Endodermal cell (in vitro differentiated cells): ENCODE results near the gene SATB1. TPM values are rescaled to one million over a fixed set of nuclear protein-coding genes. Genes with fewer than 3 reads are reported as not detected.
A peak's percentile ranks its signal among the peaks of the same experiment; 100 is the strongest.

Source experiments
- DNase-seq: peaks from one replicate; pipeline ENCODE4 v3.0.0-alpha.2; 2017
- H3K27ac ChIP-seq: 2 replicates; pipeline ENCODE4 v1.5.1; 2013; ENCODE audit warnings: mild to moderate bottlenecking, low read depth, low read length, moderate library complexity
- H3K27me3 ChIP-seq: 2 replicates; pipeline ENCODE4 v1.6.1; 2013; ENCODE audit warnings: mild to moderate bottlenecking, low read length, moderate library complexity; ENCODE audit not compliant: insufficient read depth, control insufficient read depth, poor library complexity, severe bottlenecking
- H3K36me3 ChIP-seq: 2 replicates; pipeline ENCODE4 v1.7.0; 2013; ENCODE audit warnings: mild to moderate bottlenecking, low read length, moderate library complexity; ENCODE audit not compliant: control insufficient read depth, insufficient read depth
- H3K4me1 ChIP-seq: one replicate; pipeline ENCODE4 v1.7.0; 2013; ENCODE audit warnings: low read length; ENCODE audit not compliant: control insufficient read depth, insufficient read depth
- H3K4me3 ChIP-seq: 2 replicates; pipeline ENCODE4 v1.5.1; 2013; ENCODE audit warnings: mild to moderate bottlenecking, low read length, moderate library complexity
- H3K9ac ChIP-seq: 2 replicates; pipeline ENCODE4 v1.6.1; 2013; ENCODE audit warnings: mild to moderate bottlenecking, low read length, moderate library complexity; ENCODE audit not compliant: poor library complexity, severe bottlenecking; ENCODE audit errors: extremely low read depth
- H3K9me3 ChIP-seq: 2 replicates; pipeline ENCODE4 v1.6.1; 2013; ENCODE audit warnings: mild to moderate bottlenecking, low read length, moderate library complexity; ENCODE audit not compliant: control insufficient read depth
- H3K27ac Mint-ChIP-seq: 2 replicates; pipeline ENCODE4 v1.8.0; 2020; ENCODE audit warnings: mixed read lengths
- H3K27me3 Mint-ChIP-seq: 2 replicates; pipeline ENCODE4 v1.8.0; 2021; ENCODE audit warnings: mild to moderate bottlenecking, mixed read lengths; ENCODE audit not compliant: insufficient read depth
- H3K36me3 Mint-ChIP-seq: 2 replicates; pipeline ENCODE4 v1.8.0; 2020; ENCODE audit warnings: low read depth, mixed read lengths
- H3K4me1 Mint-ChIP-seq: 2 replicates; pipeline ENCODE4 v1.8.0; 2020; ENCODE audit warnings: mixed read lengths
- H3K4me3 Mint-ChIP-seq: 2 replicates; pipeline ENCODE4 v1.8.0; 2020; ENCODE audit warnings: mild to moderate bottlenecking, moderate library complexity, mixed read lengths
- H3K9me3 Mint-ChIP-seq: 2 replicates; pipeline ENCODE4 v1.8.0; 2020; ENCODE audit warnings: mild to moderate bottlenecking, mixed read lengths
- WGBS, 2 experiments: methylation state at CpG; one replicate each; pipeline versions ENCODE4 v1.1.5 to v1.1.7; 2013; ENCODE audit warnings: missing lambda C conversion rate in 2 of 2, mixed read lengths in 1 of 2; ENCODE audit not compliant: insufficient coverage in 1 of 2, insufficient read length in 1 of 2; 5-methylcytosine and 5-hydroxymethylcytosine counted together
- total RNA-seq, 2 donors: library from RNA; stranded (reverse); fragmentation: NEBNext Ultra II Directional in 1 of 2; extraction: Animal tissue kit (Norgen Biotek cat#: 25700) in 1 of 2; gene quantifications; 2 replicates in 1 of 2; 3 replicates in 1 of 2; pipeline ENCODE4 v1.2.1, GENCODE V29; 2021
- TF ChIP-seq, protein P1 (sequence below): fragments of 200-600 bp; sonication (generic); conservative IDR thresholded peaks from 2 replicates; pipeline ENCODE4 v1.5.0; 2021; ENCODE audit warnings: antibody characterized with exemption, mild to moderate bottlenecking

Gene SATB1
- total RNA-seq, 2 donors from 2014 or later = 31.5 to 38.6 TPM

DNA sequence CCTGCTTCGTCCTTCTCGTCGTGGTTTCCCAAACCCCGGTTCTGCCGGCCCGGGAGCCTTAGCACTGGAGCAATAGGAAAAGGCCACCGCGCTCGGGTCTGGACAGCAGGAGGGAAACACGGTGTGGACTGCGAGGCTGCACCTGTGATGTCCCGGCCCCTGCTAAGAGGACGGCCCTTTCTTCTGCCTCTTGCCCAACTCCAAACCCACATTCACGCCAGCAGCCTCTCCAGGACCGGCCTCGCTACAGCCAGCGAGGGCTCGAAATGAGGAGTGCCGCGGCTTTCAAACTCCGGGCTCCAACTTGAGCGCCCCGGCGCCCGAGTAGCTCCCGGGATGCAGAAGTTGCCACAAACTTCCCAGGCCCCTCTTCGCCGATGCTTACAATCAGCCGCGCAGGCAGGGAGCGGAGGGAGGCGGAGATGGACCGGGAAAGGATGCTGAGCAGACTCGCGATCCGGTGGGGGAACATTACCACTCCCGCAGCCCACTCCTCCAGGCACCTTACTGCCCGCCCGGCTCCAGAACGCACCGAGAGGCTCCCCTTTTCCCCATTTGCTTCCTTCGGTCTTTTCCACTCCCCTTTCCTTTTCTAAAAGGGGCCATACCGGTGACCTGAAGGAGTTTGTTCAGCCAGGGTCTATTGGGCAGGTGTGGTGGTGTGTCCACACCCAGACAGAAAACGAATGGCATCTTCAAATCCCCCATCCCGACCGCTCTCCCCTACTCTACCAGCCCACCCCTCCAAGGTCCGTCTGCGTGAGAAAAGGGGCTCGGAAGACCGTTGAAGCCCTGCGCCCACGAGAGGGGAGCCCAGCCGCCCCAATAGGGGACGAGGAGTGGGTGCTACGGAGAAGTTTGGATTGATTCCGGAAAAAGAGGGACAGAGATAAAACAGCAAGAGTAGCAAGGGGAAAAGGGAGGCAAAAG lies 18.8 kb upstream of the SATB1 start:
- peaks cover 8% of the 10 kb centered on the region for H3K9me3 Mint-ChIP-seq
- peaks cover 55% of the 10 kb centered on the region for H3K27me3 ChIP-seq
- H3K27me3 Mint-ChIP-seq = peaks cover 70% of the 10 kb centered on the region
- no peak overlapping the region for H3K27ac Mint-ChIP-seq
- H3K4me1 Mint-ChIP-seq = peaks cover 18% of the 10 kb centered on the region
- peak overlapping the region; percentile 13 for H3K9ac ChIP-seq
- H3K4me3 Mint-ChIP-seq = peak overlapping the region; percentile 71
- peak; percentile 85 for DNase-seq
- H3K4me1 ChIP-seq = no peaks in the 10 kb centered on the region
- 2 to 6% methylated on average over 16 to 56 of the region's 56 CpGs for WGBS, 2 experiments
- peaks cover 10% of the 10 kb centered on the region for H3K9me3 ChIP-seq
- no peak overlapping the region for H3K27ac ChIP-seq
- peak overlapping the region; percentile 84 for H3K4me3 ChIP-seq
- TF ChIP-seq, protein P1, sequence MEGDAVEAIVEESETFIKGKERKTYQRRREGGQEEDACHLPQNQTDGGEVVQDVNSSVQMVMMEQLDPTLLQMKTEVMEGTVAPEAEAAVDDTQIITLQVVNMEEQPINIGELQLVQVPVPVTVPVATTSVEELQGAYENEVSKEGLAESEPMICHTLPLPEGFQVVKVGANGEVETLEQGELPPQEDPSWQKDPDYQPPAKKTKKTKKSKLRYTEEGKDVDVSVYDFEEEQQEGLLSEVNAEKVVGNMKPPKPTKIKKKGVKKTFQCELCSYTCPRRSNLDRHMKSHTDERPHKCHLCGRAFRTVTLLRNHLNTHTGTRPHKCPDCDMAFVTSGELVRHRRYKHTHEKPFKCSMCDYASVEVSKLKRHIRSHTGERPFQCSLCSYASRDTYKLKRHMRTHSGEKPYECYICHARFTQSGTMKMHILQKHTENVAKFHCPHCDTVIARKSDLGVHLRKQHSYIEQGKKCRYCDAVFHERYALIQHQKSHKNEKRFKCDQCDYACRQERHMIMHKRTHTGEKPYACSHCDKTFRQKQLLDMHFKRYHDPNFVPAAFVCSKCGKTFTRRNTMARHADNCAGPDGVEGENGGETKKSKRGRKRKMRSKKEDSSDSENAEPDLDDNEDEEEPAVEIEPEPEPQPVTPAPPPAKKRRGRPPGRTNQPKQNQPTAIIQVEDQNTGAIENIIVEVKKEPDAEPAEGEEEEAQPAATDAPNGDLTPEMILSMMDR = no peak
- H3K36me3 ChIP-seq = peaks cover 3% of the 10 kb centered on the region
- no peaks in the 10 kb centered on the region for H3K36me3 Mint-ChIP-seq

DNA sequence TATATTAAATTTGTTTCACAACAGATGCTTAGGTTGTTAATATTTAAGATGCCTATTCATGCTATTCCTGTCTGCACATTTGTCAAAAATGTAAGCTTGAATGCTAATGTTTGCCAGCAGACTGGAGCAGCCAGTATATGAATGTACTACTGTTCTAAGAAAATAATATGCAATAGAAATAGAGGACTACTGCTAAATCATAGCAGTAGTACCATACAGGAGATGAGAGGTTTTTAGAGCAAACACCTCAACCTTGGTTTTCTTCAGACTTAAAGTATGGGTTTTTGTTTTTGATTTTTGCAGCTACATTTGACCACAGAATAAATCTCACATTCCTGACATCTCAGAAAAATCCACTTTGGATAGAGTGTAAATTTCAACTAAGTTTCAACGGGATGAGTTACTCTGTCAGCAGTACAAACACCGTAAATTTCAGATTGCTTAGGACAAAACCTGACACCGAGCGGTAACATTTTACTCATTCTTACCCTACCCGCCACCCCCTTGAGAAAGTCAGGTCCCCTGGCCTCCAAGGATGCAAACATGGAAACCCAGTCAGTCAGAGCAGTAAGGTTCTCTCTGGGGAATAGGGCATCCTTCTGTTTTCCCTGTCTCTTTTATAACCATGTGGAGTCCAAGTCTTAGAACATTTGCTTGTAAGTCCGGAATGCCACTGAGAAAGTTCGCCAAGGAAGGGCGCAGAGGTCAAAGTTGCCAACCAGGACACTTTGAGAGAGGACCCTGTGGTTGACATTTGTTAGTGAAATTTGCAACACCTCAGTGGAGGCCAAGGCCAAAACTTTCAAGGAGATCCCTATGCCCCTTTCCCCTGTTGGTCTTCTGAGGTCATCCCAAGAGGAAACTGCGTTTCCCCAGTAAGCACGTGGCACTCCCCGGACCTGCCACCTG lies 17.9 kb upstream of the SATB1 start:
- peaks cover 18% of the 10 kb centered on the region for H3K4me1 Mint-ChIP-seq
- H3K27ac Mint-ChIP-seq = no peak overlapping the region
- peaks cover 73% of the 10 kb centered on the region for H3K27me3 Mint-ChIP-seq
- no peak for DNase-seq
- Histone ChIP-seq H3K9ac (no peak overlapping the region), H3K27me3 (peaks cover 55% of the 10 kb centered on the region), H3K4me1 (no peaks in the 10 kb centered on the region), H3K27ac (no peak overlapping the region), H3K9me3 (peaks cover 5% of the 10 kb centered on the region), H3K36me3 (no peaks in the 10 kb centered on the region), H3K4me3 (peak overlapping the region; percentile 84)
- H3K4me3 Mint-ChIP-seq = peak overlapping the region; percentile 71
- TF ChIP-seq, protein P1 = no peak
- peaks cover under 1% of the 10 kb centered on the region for H3K9me3 Mint-ChIP-seq
- WGBS, 2 experiments = 57 to 60% methylated on average over 11 of the region's 11 CpGs
- no peaks in the 10 kb centered on the region for H3K36me3 Mint-ChIP-seq

DNA sequence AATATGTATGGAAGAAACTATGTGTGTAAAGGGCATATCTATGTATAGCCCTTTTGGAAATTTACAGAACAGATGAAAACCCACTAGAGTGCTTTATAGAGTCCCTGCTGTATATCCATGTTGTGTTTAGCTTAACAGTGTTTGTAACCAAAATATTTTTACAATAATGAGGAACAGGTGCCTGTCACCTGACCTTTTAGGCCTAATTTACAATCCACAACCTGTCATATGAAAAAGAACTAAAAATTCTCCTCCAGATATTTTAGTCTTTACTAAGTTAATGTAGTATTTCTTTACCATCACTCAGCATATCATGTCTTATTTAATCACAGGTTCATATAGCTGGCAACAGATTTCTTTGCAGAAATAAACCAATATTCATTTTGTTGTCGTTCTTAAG lies 16.4 kb upstream of the SATB1 start:
- H3K4me1 Mint-ChIP-seq = peaks cover 18% of the 10 kb centered on the region
- peaks cover 66% of the 10 kb centered on the region for H3K27me3 Mint-ChIP-seq
- DNase-seq = no peak
- Histone ChIP-seq H3K9ac (no peak overlapping the region), H3K36me3 (no peaks in the 10 kb centered on the region), H3K9me3 (no peaks in the 10 kb centered on the region), H3K27ac (no peak overlapping the region), H3K27me3 (peaks cover 55% of the 10 kb centered on the region), H3K4me1 (no peaks in the 10 kb centered on the region), H3K4me3 (no peak overlapping the region)
- H3K36me3 Mint-ChIP-seq = no peaks in the 10 kb centered on the region
- 100% methylated on average over 1 of the region's 1 CpG; no CpG with 5 or more reads in 1 of the 2 experiments for WGBS, 2 experiments
- TF ChIP-seq, protein P1 = no peak
- no peaks in the 10 kb centered on the region for H3K9me3 Mint-ChIP-seq
- no peak overlapping the region for H3K4me3 Mint-ChIP-seq
- H3K27ac Mint-ChIP-seq = no peak overlapping the region
